ENCODE measurements around the gene SSC4D.

- no peak for TF ChIP-seq POLR2AphosphoS5 (IDR thresholded peaks at IDR 0.05)
- no peak for TF ChIP-seq EP300 (IDR thresholded peaks at IDR 0.05)
- no peak for TF ChIP-seq CTCF (IDR thresholded peaks at IDR 0.05)
Measured at GRCh38 chr7:76351372-76351771, 58.1 kb downstream of the SSC4D start.

Measured in suprapubic skin (tissue), 4 donors.